WTC11 (cell line): ENCODE results near the gene KIAA1671. TPM values are rescaled to one million over a fixed set of nuclear protein-coding genes. Genes with fewer than 3 reads are reported as not detected.

Experiments used
- ATAC-seq: fragments of 200-7000 bp; cut with Tn5 transposase; 2 replicates; pipeline ENCODE4 v1.10.0; 2021; ENCODE audit warnings: mild to moderate bottlenecking, moderate library complexity
- CTCF ChIA-PET: fragments of 300-600 bp; sonication (Branson Sonifier 250); formaldehyde crosslinking; loops from one replicate; lab custom pipeline; 2021; ENCODE audit warnings: antibody characterized with exemption; lab: Charles Lee
- POLR2A ChIA-PET: fragments of 350-600 bp; sonication (Branson Sonifier 250); formaldehyde crosslinking; loops from one replicate; lab custom pipeline; 2021; ENCODE audit warnings: antibody characterized with exemption; lab: Charles Lee
- DNase-seq: peaks from one replicate; pipeline ENCODE4 v3.0.0; 2021; ENCODE audit warnings: low spot score
- H3K27ac Mint-ChIP-seq: 2 replicates; pipeline ENCODE4 v1.8.0; 2021; ENCODE audit warnings: mixed read lengths
- H3K27me3 Mint-ChIP-seq: 2 replicates; pipeline ENCODE4 v1.8.0; 2021; ENCODE audit warnings: low read depth, mild to moderate bottlenecking, moderate library complexity, mixed read lengths
- H3K36me3 Mint-ChIP-seq: 2 replicates; pipeline ENCODE4 v1.8.0; 2021; ENCODE audit warnings: mixed read lengths
- H3K4me1 Mint-ChIP-seq: 2 replicates; pipeline ENCODE4 v1.8.0; 2022; ENCODE audit warnings: mixed read lengths
- H3K4me3 Mint-ChIP-seq: 2 replicates; pipeline ENCODE4 v1.8.0; 2021; ENCODE audit warnings: mild to moderate bottlenecking, moderate library complexity, mixed read lengths
- H3K9me3 Mint-ChIP-seq: 2 replicates; pipeline ENCODE4 v1.8.0; 2021; ENCODE audit warnings: mixed read lengths
- CBFB ChIP-seq: sonication (generic); formaldehyde crosslinking; IDR thresholded peaks from 2 replicates; pipeline ENCODE4 v1.8.1; 2022; ENCODE audit warnings: mild to moderate bottlenecking, low read depth, missing genetic modification reagents
- GTF2I ChIP-seq: fragments of 250-450 bp; sonication (Bioruptor Pico); conservative IDR thresholded peaks from 2 replicates; pipeline ENCODE4 v1.4.0; 2021; ENCODE audit warnings: mild to moderate bottlenecking
- IRF2 ChIP-seq: sonication (generic); formaldehyde crosslinking; IDR thresholded peaks from 2 replicates; pipeline ENCODE4 v1.8.0; 2022; ENCODE audit warnings: low read depth, missing genetic modification reagents, borderline replicate concordance
- JUN ChIP-seq: sonication (generic); formaldehyde crosslinking; IDR thresholded peaks from 2 replicates; pipeline ENCODE4 v1.8.0; 2023; ENCODE audit warnings: mild to moderate bottlenecking, missing genetic modification reagents
- NFATC4 ChIP-seq: fragments of 250-450 bp; sonication (Bioruptor Pico); IDR thresholded peaks from 2 replicates; pipeline ENCODE4 v1.9.0; 2021; ENCODE audit warnings: mild to moderate bottlenecking
- NFYB ChIP-seq: sonication (generic); formaldehyde crosslinking; conservative IDR thresholded peaks from 2 replicates; pipeline ENCODE4 v1.8.0; 2022; ENCODE audit warnings: low read depth, missing genetic modification reagents
- NR3C1 ChIP-seq: sonication (generic); formaldehyde crosslinking; conservative IDR thresholded peaks from 2 replicates; pipeline ENCODE4 v1.8.1; 2023; ENCODE audit warnings: low read depth, mild to moderate bottlenecking, missing genetic modification reagents
- SMAD3 ChIP-seq: sonication (generic); formaldehyde crosslinking; IDR thresholded peaks from 2 replicates; pipeline ENCODE4 v1.8.0; 2022; ENCODE audit warnings: missing genetic modification reagents, mild to moderate bottlenecking, borderline replicate concordance
- TEAD1 ChIP-seq: sonication (generic); formaldehyde crosslinking; IDR thresholded peaks from 2 replicates; pipeline ENCODE4 v1.8.0; 2022; ENCODE audit warnings: mild to moderate bottlenecking, missing genetic modification reagents
- ZNF219 ChIP-seq: sonication (generic); formaldehyde crosslinking; IDR thresholded peaks from 2 replicates; pipeline ENCODE4 v1.8.0; 2023; ENCODE audit warnings: missing genetic modification reagents, mild to moderate bottlenecking, borderline replicate concordance
- ZNF423 ChIP-seq: fragments of 250-450 bp; sonication (Bioruptor Pico); IDR thresholded peaks from 2 replicates; pipeline ENCODE4 v2.1.2; 2022; ENCODE audit warnings: mild to moderate bottlenecking, moderate library complexity
- total RNA-seq: library from RNA; stranded (reverse); gene quantifications from 3 replicates; pipeline ENCODE4 v1.2.3, GENCODE V29; 2021
- TF ChIP-seq, protein P1 (sequence below): sonication (generic); formaldehyde crosslinking; IDR thresholded peaks from 2 replicates; pipeline ENCODE4 v1.8.0; 2023; ENCODE audit warnings: missing genetic modification reagents, mild to moderate bottlenecking, borderline replicate concordance
- TF ChIP-seq, protein P2 (sequence below): sonication (generic); formaldehyde crosslinking; conservative IDR thresholded peaks from 2 replicates; pipeline ENCODE4 v1.8.1; 2023; ENCODE audit warnings: mild to moderate bottlenecking, low read depth, missing genetic modification reagents, moderate library complexity
- TF ChIP-seq, protein P3 (sequence below): fragments of 250-450 bp; sonication (Bioruptor Pico); IDR thresholded peaks from 2 replicates; pipeline ENCODE4 v1.8.0; 2021; ENCODE audit warnings: mild to moderate bottlenecking
- TF ChIP-seq, protein P4 (sequence below): sonication (generic); formaldehyde crosslinking; IDR thresholded peaks from 2 replicates; pipeline ENCODE4 v1.8.0; 2022; ENCODE audit warnings: mild to moderate bottlenecking, missing genetic modification reagents
- TF ChIP-seq, protein P5 (sequence below): sonication (generic); formaldehyde crosslinking; IDR thresholded peaks from 2 replicates; pipeline ENCODE4 v1.8.1; 2022; ENCODE audit warnings: low read depth, missing genetic modification reagents, borderline replicate concordance
- TF ChIP-seq, protein P6 (sequence below): sonication (generic); formaldehyde crosslinking; IDR thresholded peaks from 2 replicates; pipeline ENCODE4 v1.8.1; 2023; ENCODE audit warnings: mild to moderate bottlenecking, missing genetic modification reagents, moderate library complexity
- TF ChIP-seq, protein P7 (sequence below): sonication (generic); formaldehyde crosslinking; IDR thresholded peaks from 2 replicates; pipeline ENCODE4 v1.8.1; 2023; ENCODE audit warnings: mild to moderate bottlenecking, missing genetic modification reagents, moderate library complexity
- TF ChIP-seq, protein P8 (sequence below): sonication (generic); formaldehyde crosslinking; IDR thresholded peaks from 2 replicates; pipeline ENCODE4 v1.8.1; 2022; ENCODE audit warnings: mild to moderate bottlenecking, missing genetic modification reagents, moderate library complexity, borderline replicate concordance
- TF ChIP-seq, protein P9 (sequence below): fragments of 250-450 bp; sonication (Bioruptor Pico); IDR thresholded peaks from 2 replicates; pipeline ENCODE4 v2.1.2; 2022; ENCODE audit warnings: mild to moderate bottlenecking, moderate library complexity

The KIAA1671 gene
- total RNA-seq, 1 experiment from 2014 or later, result 26.0 TPM

DNA sequence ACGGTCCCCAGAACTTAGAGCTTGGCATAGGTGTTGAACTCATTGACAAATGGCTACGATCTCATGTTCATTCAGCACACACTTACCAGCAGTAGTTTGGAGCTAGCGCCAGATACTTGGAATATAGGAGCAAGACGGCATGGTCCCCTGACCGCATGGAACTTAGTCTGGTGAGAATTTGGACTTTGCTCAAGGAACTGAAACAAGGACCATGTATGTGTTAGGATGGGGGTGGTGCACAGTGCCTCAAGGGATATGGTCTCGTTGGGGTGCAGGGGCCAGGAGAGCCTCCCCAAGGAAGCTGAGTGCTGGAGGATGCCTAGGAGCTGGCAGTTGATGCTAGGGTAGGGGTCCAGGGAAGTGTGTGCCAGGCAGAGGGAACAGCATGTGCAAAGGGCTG lies 119.2 kb downstream of the KIAA1671 start (continued):
- TF ChIP-seq, protein P1, sequence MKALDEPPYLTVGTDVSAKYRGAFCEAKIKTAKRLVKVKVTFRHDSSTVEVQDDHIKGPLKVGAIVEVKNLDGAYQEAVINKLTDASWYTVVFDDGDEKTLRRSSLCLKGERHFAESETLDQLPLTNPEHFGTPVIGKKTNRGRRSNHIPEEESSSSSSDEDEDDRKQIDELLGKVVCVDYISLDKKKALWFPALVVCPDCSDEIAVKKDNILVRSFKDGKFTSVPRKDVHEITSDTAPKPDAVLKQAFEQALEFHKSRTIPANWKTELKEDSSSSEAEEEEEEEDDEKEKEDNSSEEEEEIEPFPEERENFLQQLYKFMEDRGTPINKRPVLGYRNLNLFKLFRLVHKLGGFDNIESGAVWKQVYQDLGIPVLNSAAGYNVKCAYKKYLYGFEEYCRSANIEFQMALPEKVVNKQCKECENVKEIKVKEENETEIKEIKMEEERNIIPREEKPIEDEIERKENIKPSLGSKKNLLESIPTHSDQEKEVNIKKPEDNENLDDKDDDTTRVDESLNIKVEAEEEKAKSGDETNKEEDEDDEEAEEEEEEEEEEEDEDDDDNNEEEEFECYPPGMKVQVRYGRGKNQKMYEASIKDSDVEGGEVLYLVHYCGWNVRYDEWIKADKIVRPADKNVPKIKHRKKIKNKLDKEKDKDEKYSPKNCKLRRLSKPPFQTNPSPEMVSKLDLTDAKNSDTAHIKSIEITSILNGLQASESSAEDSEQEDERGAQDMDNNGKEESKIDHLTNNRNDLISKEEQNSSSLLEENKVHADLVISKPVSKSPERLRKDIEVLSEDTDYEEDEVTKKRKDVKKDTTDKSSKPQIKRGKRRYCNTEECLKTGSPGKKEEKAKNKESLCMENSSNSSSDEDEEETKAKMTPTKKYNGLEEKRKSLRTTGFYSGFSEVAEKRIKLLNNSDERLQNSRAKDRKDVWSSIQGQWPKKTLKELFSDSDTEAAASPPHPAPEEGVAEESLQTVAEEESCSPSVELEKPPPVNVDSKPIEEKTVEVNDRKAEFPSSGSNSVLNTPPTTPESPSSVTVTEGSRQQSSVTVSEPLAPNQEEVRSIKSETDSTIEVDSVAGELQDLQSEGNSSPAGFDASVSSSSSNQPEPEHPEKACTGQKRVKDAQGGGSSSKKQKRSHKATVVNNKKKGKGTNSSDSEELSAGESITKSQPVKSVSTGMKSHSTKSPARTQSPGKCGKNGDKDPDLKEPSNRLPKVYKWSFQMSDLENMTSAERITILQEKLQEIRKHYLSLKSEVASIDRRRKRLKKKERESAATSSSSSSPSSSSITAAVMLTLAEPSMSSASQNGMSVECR, result no peak
- TF ChIP-seq, protein P2, sequence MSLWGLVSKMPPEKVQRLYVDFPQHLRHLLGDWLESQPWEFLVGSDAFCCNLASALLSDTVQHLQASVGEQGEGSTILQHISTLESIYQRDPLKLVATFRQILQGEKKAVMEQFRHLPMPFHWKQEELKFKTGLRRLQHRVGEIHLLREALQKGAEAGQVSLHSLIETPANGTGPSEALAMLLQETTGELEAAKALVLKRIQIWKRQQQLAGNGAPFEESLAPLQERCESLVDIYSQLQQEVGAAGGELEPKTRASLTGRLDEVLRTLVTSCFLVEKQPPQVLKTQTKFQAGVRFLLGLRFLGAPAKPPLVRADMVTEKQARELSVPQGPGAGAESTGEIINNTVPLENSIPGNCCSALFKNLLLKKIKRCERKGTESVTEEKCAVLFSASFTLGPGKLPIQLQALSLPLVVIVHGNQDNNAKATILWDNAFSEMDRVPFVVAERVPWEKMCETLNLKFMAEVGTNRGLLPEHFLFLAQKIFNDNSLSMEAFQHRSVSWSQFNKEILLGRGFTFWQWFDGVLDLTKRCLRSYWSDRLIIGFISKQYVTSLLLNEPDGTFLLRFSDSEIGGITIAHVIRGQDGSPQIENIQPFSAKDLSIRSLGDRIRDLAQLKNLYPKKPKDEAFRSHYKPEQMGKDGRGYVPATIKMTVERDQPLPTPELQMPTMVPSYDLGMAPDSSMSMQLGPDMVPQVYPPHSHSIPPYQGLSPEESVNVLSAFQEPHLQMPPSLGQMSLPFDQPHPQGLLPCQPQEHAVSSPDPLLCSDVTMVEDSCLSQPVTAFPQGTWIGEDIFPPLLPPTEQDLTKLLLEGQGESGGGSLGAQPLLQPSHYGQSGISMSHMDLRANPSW, result no peak
- TF ChIP-seq CBFB (CRISPR knock-in tag), result no peak
- TF ChIP-seq, protein P3, sequence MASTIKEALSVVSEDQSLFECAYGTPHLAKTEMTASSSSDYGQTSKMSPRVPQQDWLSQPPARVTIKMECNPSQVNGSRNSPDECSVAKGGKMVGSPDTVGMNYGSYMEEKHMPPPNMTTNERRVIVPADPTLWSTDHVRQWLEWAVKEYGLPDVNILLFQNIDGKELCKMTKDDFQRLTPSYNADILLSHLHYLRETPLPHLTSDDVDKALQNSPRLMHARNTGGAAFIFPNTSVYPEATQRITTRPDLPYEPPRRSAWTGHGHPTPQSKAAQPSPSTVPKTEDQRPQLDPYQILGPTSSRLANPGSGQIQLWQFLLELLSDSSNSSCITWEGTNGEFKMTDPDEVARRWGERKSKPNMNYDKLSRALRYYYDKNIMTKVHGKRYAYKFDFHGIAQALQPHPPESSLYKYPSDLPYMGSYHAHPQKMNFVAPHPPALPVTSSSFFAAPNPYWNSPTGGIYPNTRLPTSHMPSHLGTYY (CRISPR knock-in tag), result no peak
- TF ChIP-seq, protein P4, sequence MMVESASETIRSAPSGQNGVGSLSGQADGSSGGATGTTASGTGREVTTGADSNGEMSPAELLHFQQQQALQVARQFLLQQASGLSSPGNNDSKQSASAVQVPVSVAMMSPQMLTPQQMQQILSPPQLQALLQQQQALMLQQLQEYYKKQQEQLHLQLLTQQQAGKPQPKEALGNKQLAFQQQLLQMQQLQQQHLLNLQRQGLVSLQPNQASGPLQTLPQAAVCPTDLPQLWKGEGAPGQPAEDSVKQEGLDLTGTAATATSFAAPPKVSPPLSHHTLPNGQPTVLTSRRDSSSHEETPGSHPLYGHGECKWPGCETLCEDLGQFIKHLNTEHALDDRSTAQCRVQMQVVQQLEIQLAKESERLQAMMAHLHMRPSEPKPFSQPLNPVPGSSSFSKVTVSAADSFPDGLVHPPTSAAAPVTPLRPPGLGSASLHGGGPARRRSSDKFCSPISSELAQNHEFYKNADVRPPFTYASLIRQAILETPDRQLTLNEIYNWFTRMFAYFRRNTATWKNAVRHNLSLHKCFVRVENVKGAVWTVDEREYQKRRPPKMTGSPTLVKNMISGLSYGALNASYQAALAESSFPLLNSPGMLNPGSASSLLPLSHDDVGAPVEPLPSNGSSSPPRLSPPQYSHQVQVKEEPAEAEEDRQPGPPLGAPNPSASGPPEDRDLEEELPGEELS (CRISPR knock-in tag), result no peak
- no peak for TF ChIP-seq IRF2 (CRISPR knock-in tag)
- no peak for TF ChIP-seq ZNF423 (CRISPR knock-in tag)
- no peak for TF ChIP-seq NR3C1 (CRISPR knock-in tag)
- TF ChIP-seq SMAD3 (CRISPR knock-in tag), result no peak

DNA sequence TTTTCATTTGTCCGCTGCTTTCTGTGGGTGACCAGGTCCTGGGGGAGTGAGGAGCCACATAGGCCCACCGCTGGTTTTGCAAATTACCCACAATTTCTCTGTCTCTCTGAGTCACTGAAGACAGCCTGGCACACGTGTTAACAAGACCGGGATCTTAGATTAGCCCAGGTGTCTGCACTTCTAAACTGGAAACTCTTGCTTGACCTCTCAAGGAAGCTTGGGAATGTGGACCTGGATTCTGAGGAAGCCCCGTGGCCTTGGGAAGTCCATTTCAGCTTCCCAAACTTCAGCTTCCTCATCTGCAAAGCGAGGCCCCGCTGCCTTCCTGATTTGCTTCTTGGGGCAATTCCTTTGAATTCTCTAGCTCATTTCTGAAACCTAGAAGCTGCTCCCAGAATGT lies 119.9 kb downstream of the KIAA1671 start:
- H3K9me3 Mint-ChIP-seq, result no peaks in the 10 kb centered on the region
- no peaks in the 10 kb centered on the region for H3K36me3 Mint-ChIP-seq
- no peak overlapping the region for H3K4me3 Mint-ChIP-seq
- H3K4me1 Mint-ChIP-seq, result peaks cover 8% of the 10 kb centered on the region
- DNase-seq, result no peak
- no peaks in the 10 kb centered on the region for H3K27me3 Mint-ChIP-seq
- no peak overlapping the region for H3K27ac Mint-ChIP-seq
- ChIA-PET POLR2A (no interaction called here), CTCF (interaction anchor here (1.0 to 1.6 kb wide), 5 partner anchors 12 to 134 kb away, joined by 3 to 5 read pairs (median 4); no protein-coding TSS in a partner anchor)
- no peak for ATAC-seq
- TF ChIP-seq ZNF219, result no peak
- TF ChIP-seq, protein P5, sequence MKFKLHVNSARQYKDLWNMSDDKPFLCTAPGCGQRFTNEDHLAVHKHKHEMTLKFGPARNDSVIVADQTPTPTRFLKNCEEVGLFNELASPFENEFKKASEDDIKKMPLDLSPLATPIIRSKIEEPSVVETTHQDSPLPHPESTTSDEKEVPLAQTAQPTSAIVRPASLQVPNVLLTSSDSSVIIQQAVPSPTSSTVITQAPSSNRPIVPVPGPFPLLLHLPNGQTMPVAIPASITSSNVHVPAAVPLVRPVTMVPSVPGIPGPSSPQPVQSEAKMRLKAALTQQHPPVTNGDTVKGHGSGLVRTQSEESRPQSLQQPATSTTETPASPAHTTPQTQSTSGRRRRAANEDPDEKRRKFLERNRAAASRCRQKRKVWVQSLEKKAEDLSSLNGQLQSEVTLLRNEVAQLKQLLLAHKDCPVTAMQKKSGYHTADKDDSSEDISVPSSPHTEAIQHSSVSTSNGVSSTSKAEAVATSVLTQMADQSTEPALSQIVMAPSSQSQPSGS (CRISPR knock-in tag), result no peak
- TF ChIP-seq, protein P6, sequence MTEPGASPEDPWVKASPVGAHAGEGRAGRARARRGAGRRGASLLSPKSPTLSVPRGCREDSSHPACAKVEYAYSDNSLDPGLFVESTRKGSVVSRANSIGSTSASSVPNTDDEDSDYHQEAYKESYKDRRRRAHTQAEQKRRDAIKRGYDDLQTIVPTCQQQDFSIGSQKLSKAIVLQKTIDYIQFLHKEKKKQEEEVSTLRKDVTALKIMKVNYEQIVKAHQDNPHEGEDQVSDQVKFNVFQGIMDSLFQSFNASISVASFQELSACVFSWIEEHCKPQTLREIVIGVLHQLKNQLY (CRISPR knock-in tag), result no peak
- no peak for TF ChIP-seq NFATC4
- no peak for TF ChIP-seq JUN (CRISPR knock-in tag)
- TF ChIP-seq, protein P7, sequence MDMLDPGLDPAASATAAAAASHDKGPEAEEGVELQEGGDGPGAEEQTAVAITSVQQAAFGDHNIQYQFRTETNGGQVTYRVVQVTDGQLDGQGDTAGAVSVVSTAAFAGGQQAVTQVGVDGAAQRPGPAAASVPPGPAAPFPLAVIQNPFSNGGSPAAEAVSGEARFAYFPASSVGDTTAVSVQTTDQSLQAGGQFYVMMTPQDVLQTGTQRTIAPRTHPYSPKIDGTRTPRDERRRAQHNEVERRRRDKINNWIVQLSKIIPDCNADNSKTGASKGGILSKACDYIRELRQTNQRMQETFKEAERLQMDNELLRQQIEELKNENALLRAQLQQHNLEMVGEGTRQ (CRISPR knock-in tag), result no peak
- TF ChIP-seq, protein P8, sequence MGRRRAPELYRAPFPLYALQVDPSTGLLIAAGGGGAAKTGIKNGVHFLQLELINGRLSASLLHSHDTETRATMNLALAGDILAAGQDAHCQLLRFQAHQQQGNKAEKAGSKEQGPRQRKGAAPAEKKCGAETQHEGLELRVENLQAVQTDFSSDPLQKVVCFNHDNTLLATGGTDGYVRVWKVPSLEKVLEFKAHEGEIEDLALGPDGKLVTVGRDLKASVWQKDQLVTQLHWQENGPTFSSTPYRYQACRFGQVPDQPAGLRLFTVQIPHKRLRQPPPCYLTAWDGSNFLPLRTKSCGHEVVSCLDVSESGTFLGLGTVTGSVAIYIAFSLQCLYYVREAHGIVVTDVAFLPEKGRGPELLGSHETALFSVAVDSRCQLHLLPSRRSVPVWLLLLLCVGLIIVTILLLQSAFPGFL (CRISPR knock-in tag), result no peak
- no peak for TF ChIP-seq NFYB (CRISPR knock-in tag)
- no peak for TF ChIP-seq GTF2I
- TF ChIP-seq, protein P9, sequence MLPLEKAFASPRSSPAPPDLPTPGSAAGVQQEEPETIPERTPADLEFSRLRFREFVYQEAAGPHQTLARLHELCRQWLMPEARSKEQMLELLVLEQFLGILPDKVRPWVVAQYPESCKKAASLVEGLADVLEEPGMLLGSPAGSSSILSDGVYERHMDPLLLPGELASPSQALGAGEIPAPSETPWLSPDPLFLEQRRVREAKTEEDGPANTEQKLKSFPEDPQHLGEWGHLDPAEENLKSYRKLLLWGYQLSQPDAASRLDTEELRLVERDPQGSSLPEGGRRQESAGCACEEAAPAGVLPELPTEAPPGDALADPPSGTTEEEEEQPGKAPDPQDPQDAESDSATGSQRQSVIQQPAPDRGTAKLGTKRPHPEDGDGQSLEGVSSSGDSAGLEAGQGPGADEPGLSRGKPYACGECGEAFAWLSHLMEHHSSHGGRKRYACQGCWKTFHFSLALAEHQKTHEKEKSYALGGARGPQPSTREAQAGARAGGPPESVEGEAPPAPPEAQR, result no peak
- no peak for TF ChIP-seq SMAD3 (CRISPR knock-in tag)
- TF ChIP-seq TEAD1 (CRISPR knock-in tag), result no peak
- no peak for TF ChIP-seq CBFB (CRISPR knock-in tag)
